Natural killer cell treated with Interleukin-12 subunit alpha and Interleukin-12 subunit beta and Interleukin-15 and Interleukin-18, amount 100 ng/mL, for 72 hours (primary cell): ENCODE data around the gene DCP2. TPM values are rescaled to one million over a fixed set of nuclear protein-coding genes. Genes with fewer than 3 reads are reported as not detected.
A peak's percentile ranks its signal among the peaks of the same experiment; 100 is the strongest.

Source experiments
- ATAC-seq, 2 donors: fragments of 150-1000 bp; cut with Tn5 transposase in 1 of 2; sonication (Bioruptor Pico), chemical (Tn5 transposase) in 1 of 2; 2 replicates each; pipeline ENCODE4 v1.10.0; 2021
- DNase-seq: peaks from one replicate; pipeline ENCODE4 v3.0.0; 2022; ENCODE audit warnings: low spot score
- H3K27ac Mint-ChIP-seq, 2 donors: 1 replicate in 1 of 2; 2 replicates in 1 of 2; pipeline ENCODE4 v1.8.0; 2022; ENCODE audit warnings: mixed read lengths in 2 of 2, mild to moderate bottlenecking in 1 of 2, moderate library complexity in 1 of 2
- H3K27me3 Mint-ChIP-seq, 2 donors: 1 replicate in 1 of 2; 2 replicates in 1 of 2; pipeline ENCODE4 v1.8.0; 2022; ENCODE audit warnings: mixed read lengths in 2 of 2
- H3K36me3 Mint-ChIP-seq: one replicate; pipeline ENCODE4 v1.8.0; 2022; ENCODE audit warnings: mixed read lengths
- H3K4me1 Mint-ChIP-seq, 2 donors: 1 replicate in 1 of 2; 2 replicates in 1 of 2; pipeline ENCODE4 v1.8.0; 2022; ENCODE audit warnings: low read depth in 2 of 2, mixed read lengths in 2 of 2, mild to moderate bottlenecking in 1 of 2
- H3K4me3 Mint-ChIP-seq: one replicate; pipeline ENCODE4 v1.8.0; 2022; ENCODE audit warnings: mixed read lengths
- H3K9me3 Mint-ChIP-seq: 2 replicates; pipeline ENCODE4 v1.8.0; 2022; ENCODE audit warnings: mixed read lengths
- total RNA-seq, 2 donors: library from RNA; stranded (reverse); gene quantifications; one replicate each; pipeline ENCODE4 v1.2.3, GENCODE V29; 2022

DCP2 gene
- total RNA-seq, 2 donors from 2014 or later: 76.9 to 95.1 TPM

- Mint-ChIP-seq H3K36me3 (peaks cover 19% of the 10 kb centered on the region), H3K27ac (no peak overlapping the region), H3K27me3 (no peaks in the 10 kb centered on the region), H3K9me3 (no peaks in the 10 kb centered on the region), H3K4me3 (no peak overlapping the region), H3K4me1 (peaks cover 23 to 24% of the 10 kb centered on the region in 2 donors)
- ATAC-seq (no peak), DNase-seq (no peak)
These were observed 41.5 kb downstream of the DCP2 start for GRCh38 chr5:113017881-113018635.

GRCh38 chr5:113020461-113021273 lies 44.1 kb downstream of the DCP2 start:
- Mint-ChIP-seq H3K4me1 (peaks cover 26 to 29% of the 10 kb centered on the region in 2 donors), H3K27me3 (no peaks in the 10 kb centered on the region), H3K27ac (no peak overlapping the region), H3K36me3 (peaks cover 1% of the 10 kb centered on the region), H3K9me3 (no peaks in the 10 kb centered on the region), H3K4me3 (no peak overlapping the region)
- no peak for DNase-seq
- ATAC-seq: no peak

GRCh38 chr5:113022661-113023060 lies 46.1 kb downstream of the DCP2 start:
- Mint-ChIP-seq H3K4me1 (peaks cover 23 to 29% of the 10 kb centered on the region in 2 donors), H3K27me3 (no peaks in the 10 kb centered on the region), H3K9me3 (no peaks in the 10 kb centered on the region), H3K27ac (peak overlapping the region; percentile 59 to 75), H3K4me3 (peak overlapping the region; percentile 55), H3K36me3 (peaks cover 6% of the 10 kb centered on the region)
- DNase-seq (no peak), ATAC-seq (peak; percentile 76 to 90)

- H3K4me1 Mint-ChIP-seq: peaks cover 16 to 24% of the 10 kb centered on the region in 2 donors
- ATAC-seq (no peak), DNase-seq (no peak)
- no peaks in the 10 kb centered on the region for H3K27me3 Mint-ChIP-seq
- peaks cover 6% of the 10 kb centered on the region for H3K36me3 Mint-ChIP-seq
- no peak overlapping the region for H3K4me3 Mint-ChIP-seq
- no peaks in the 10 kb centered on the region for H3K9me3 Mint-ChIP-seq
- peak overlapping the region; percentile 29 to 75 for H3K27ac Mint-ChIP-seq
These were observed 47.6 kb downstream of the DCP2 start for GRCh38 chr5:113024076-113024697.

GRCh38 chr5:113025596-113025995 lies 49.0 kb downstream of the DCP2 start:
- ATAC-seq: no peak
- H3K27me3 Mint-ChIP-seq: no peaks in the 10 kb centered on the region
- no peak overlapping the region for H3K4me3 Mint-ChIP-seq
- H3K27ac Mint-ChIP-seq: no peak overlapping the region
- DNase-seq: no peak
- H3K4me1 Mint-ChIP-seq: peaks cover 16 to 24% of the 10 kb centered on the region in 2 donors
- no peaks in the 10 kb centered on the region for H3K9me3 Mint-ChIP-seq
- H3K36me3 Mint-ChIP-seq: peaks cover 6% of the 10 kb centered on the region

- Mint-ChIP-seq H3K36me3 (peaks cover 6% of the 10 kb centered on the region), H3K4me3 (no peak overlapping the region), H3K4me1 (peaks cover 16 to 24% of the 10 kb centered on the region in 2 donors), H3K27me3 (no peaks in the 10 kb centered on the region), H3K9me3 (no peaks in the 10 kb centered on the region), H3K27ac (no peak overlapping the region)
- DNase-seq (no peak), ATAC-seq (no peak)
These were observed 49.6 kb downstream of the DCP2 start for GRCh38 chr5:113026211-113026610.

- DNase-seq: no peak
- ATAC-seq: no peak
- H3K36me3 Mint-ChIP-seq: peaks cover 6% of the 10 kb centered on the region
- H3K27ac Mint-ChIP-seq: no peak overlapping the region
- H3K9me3 Mint-ChIP-seq: no peaks in the 10 kb centered on the region
- peaks cover 13 to 16% of the 10 kb centered on the region in 2 donors for H3K4me1 Mint-ChIP-seq
- no peak overlapping the region for H3K4me3 Mint-ChIP-seq
- no peaks in the 10 kb centered on the region for H3K27me3 Mint-ChIP-seq
These were observed 50.4 kb downstream of the DCP2 start for GRCh38 chr5:113027015-113027414.

GRCh38 chr5:113027431-113027830 lies 50.8 kb downstream of the DCP2 start:
- H3K36me3 Mint-ChIP-seq: peaks cover 6% of the 10 kb centered on the region
- H3K9me3 Mint-ChIP-seq: no peaks in the 10 kb centered on the region
- H3K4me3 Mint-ChIP-seq: no peak overlapping the region
- H3K27me3 Mint-ChIP-seq: no peaks in the 10 kb centered on the region
- H3K4me1 Mint-ChIP-seq: peaks cover 10 to 11% of the 10 kb centered on the region in 2 donors
- no peak overlapping the region for H3K27ac Mint-ChIP-seq
- DNase-seq (no peak), ATAC-seq (no peak)

- no peaks in the 10 kb centered on the region for H3K27me3 Mint-ChIP-seq
- peaks cover 6% of the 10 kb centered on the region for H3K36me3 Mint-ChIP-seq
- ATAC-seq (no peak), DNase-seq (no peak)
- no peaks in the 10 kb centered on the region for H3K9me3 Mint-ChIP-seq
- H3K4me3 Mint-ChIP-seq: no peak overlapping the region
- H3K4me1 Mint-ChIP-seq: peaks cover 1 to 6% of the 10 kb centered on the region in 2 donors
- H3K27ac Mint-ChIP-seq: no peak overlapping the region
These were observed 53.0 kb downstream of the DCP2 start for GRCh38 chr5:113029614-113030013.

GRCh38 chr5:113031104-113031503 lies 54.5 kb downstream of the DCP2 start:
- DNase-seq (no peak), ATAC-seq (no peak)
- peaks cover 6% of the 10 kb centered on the region for H3K36me3 Mint-ChIP-seq
- peaks cover 13 to 18% of the 10 kb centered on the region in 2 donors for H3K4me1 Mint-ChIP-seq
- H3K27ac Mint-ChIP-seq: no peak overlapping the region
- no peaks in the 10 kb centered on the region for H3K27me3 Mint-ChIP-seq
- no peaks in the 10 kb centered on the region for H3K9me3 Mint-ChIP-seq
- H3K4me3 Mint-ChIP-seq: no peak overlapping the region

- Mint-ChIP-seq H3K27me3 (no peaks in the 10 kb centered on the region), H3K27ac (no peak overlapping the region), H3K4me1 (peaks cover 13 to 18% of the 10 kb centered on the region in 2 donors), H3K36me3 (peaks cover 4% of the 10 kb centered on the region), H3K4me3 (no peak overlapping the region), H3K9me3 (no peaks in the 10 kb centered on the region)
- no peak for ATAC-seq
- no peak for DNase-seq
These were observed 55.0 kb downstream of the DCP2 start for GRCh38 chr5:113031557-113031956.

- Mint-ChIP-seq H3K4me1 (peaks cover 13 to 18% of the 10 kb centered on the region in 2 donors), H3K27ac (no peak overlapping the region), H3K27me3 (no peaks in the 10 kb centered on the region), H3K9me3 (no peaks in the 10 kb centered on the region), H3K36me3 (no peaks in the 10 kb centered on the region), H3K4me3 (no peak overlapping the region)
- no peak for DNase-seq
- ATAC-seq: no peak
These were observed 57.7 kb downstream of the DCP2 start for GRCh38 chr5:113034182-113034773.

- Mint-ChIP-seq H3K27ac (peak overlapping the region in 1 of 2 donors; percentile 5), H3K27me3 (no peaks in the 10 kb centered on the region), H3K4me3 (no peak overlapping the region), H3K36me3 (no peaks in the 10 kb centered on the region), H3K4me1 (peaks cover 13 to 18% of the 10 kb centered on the region in 2 donors), H3K9me3 (no peaks in the 10 kb centered on the region)
- peak in 1 of 2 donors; percentile 37 for ATAC-seq
- no peak for DNase-seq
These were observed 58.5 kb downstream of the DCP2 start for GRCh38 chr5:113035096-113035495.
